ENCODE data around the gene COA1. TPM values are rescaled to one million over a fixed set of nuclear protein-coding genes. Genes with fewer than 3 reads are reported as not detected.

Gene COA1
- total and polyA plus RNA-seq, 9 of the 15 experiments (the other 6 are each of a cell fraction or from before 2014, with no cell fraction given) = 98.9 to 463 (median 181) TPM

- no peak for TF ChIP-seq MNT (conservative IDR thresholded peaks at IDR 0.05)
- TF ChIP-seq GTF2B (IDR thresholded peaks at IDR 0.05; ENCODE audit: extremely low read depth, insufficient read length) = no peak
- no peak for TF ChIP-seq CEBPG (CRISPR knock-in tag; IDR thresholded peaks at IDR 0.05)
- no peak for TF ChIP-seq CEBPG (tag; conservative IDR thresholded peaks at IDR 0.05 in 1 of 2, IDR thresholded peaks at IDR 0.05 in 1 of 2)
These were observed 4.1 kb downstream of the COA1 start (continued) for GRCh38 chr7:43725251-43725650.

- no TSS peak for BruUV-seq (replicated peaks)
- no peak overlapping the region for H3K9ac ChIP-seq (ENCODE audit: insufficient read depth in 1 of 2, low read depth in 2 of 2, low read length in 2 of 2)
- no peaks in the 10 kb centered on the region; the same call in 1 of the 2 replicates for H4K20me1 ChIP-seq (replicated peaks; ENCODE audit: control insufficient read depth, insufficient read depth, low read length)
- no peaks in the 10 kb centered on the region for H3K9me1 ChIP-seq (ENCODE audit: control insufficient read depth, insufficient read depth, low read length)
- no peaks in the 10 kb centered on the region for H3K27me3 ChIP-seq (ENCODE audit: control insufficient read depth in 2 of 2, insufficient read depth in 2 of 2, low read length in 2 of 2)
- peaks cover 98% of the 10 kb centered on the region for H3K79me2 ChIP-seq (ENCODE audit: control insufficient read depth, insufficient read depth, low read length)
- CTCF ChIA-PET (ENCODE audit: low intra/inter-chr PET ratio) = no interaction called here
- FAIRE-seq (no peak), ATAC-seq (no peak), DNase-seq (ENCODE audit: extremely low read depth in 1 of 4, low spot score in 3 of 4) (no peak)
- peaks cover 3% of the 10 kb centered on the region in 2 experiments; a peak in 3 of 5 replicates for H3K4me1 ChIP-seq (replicated peaks in 1 of 2; ENCODE audit: control insufficient read depth in 2 of 2, insufficient read depth in 2 of 2, low read length in 2 of 2)
- H3K27ac ChIP-seq (ENCODE audit: extremely low read depth, low read depth, low read length) = no peak overlapping the region
- H3K9me3 ChIP-seq (replicated peaks; ENCODE audit: control insufficient read depth, insufficient read depth, low read depth, low read length) = no peaks in the 10 kb centered on the region
- no peak overlapping the region for H3K4me2 ChIP-seq (ENCODE audit: insufficient read depth, low read length)
- POLR2A ChIA-PET = no interaction called here
- in situ Hi-C loops (cut with MboI) (no loop called here), intact Hi-C loops (cut with micrococcal nuclease) (no loop called here)
- H2AFZ ChIP-seq (ENCODE audit: low read depth, low read length) = no peak overlapping the region
- H3K36me3 ChIP-seq (ENCODE audit: control insufficient read depth, insufficient read depth, low read length) = peaks cover 35% of the 10 kb centered on the region
- H3K4me3 ChIP-seq = no peak overlapping the region
- no peak for TF ChIP-seq U2AF1 (optimal IDR thresholded peaks at IDR 0.05; ENCODE audit: low read depth, low read length)
- TF ChIP-seq ZNF354B (CRISPR knock-in tag; IDR thresholded peaks at IDR 0.05) = no peak
- TF ChIP-seq XRCC3 (IDR thresholded peaks at IDR 0.05) = no peak
- TF ChIP-seq SAFB (IDR thresholded peaks at IDR 0.05; ENCODE audit: borderline replicate concordance, low read depth, low read length) = no peak
- no peak for TF ChIP-seq TBL1XR1 (IDR thresholded peaks at IDR 0.05; ENCODE audit: low read length in 2 of 2)
- no peak for TF ChIP-seq THRA (IDR thresholded peaks at IDR 0.05)
- TF ChIP-seq ARID3A (IDR thresholded peaks at IDR 0.05; ENCODE audit: borderline replicate concordance, low read depth, low read length) = no peak
- no peak for TF ChIP-seq MTA2 (IDR thresholded peaks at IDR 0.05; ENCODE audit: low read depth)
These were observed 6.3 kb downstream of the COA1 start for GRCh38 chr7:43723007-43723341.
